HG03354 (cell line): Measurements from ENCODE around the gene FAM20A.

Source experiments
- ATAC-seq: cut with Tn5 transposase; IDR thresholded peaks from one replicate; pipeline ENCODE4 v1.9.1; 2021; ENCODE audit warnings: mild to moderate bottlenecking; ENCODE audit not compliant: unreplicated experiment, poor library complexity, severe bottlenecking

Gene FAM20A

GRCh38 chr17:68572138-68572842 is 28.9 kb downstream of the FAM20A start:
- ATAC-seq, result no peak

GRCh38 chr17:68570526-68570925 is 30.6 kb downstream of the FAM20A start:
- ATAC-seq, result no peak

- no peak for ATAC-seq
These were observed 31.8 kb downstream of the FAM20A start for GRCh38 chr17:68569346-68569745.

GRCh38 chr17:68568581-68568980 is 32.6 kb downstream of the FAM20A start:
- no peak for ATAC-seq

GRCh38 chr17:68567581-68567980 is 33.6 kb downstream of the FAM20A start:
- ATAC-seq, result no peak

- no peak for ATAC-seq
These were observed 34.1 kb downstream of the FAM20A start for GRCh38 chr17:68567035-68567434.

GRCh38 chr17:68566442-68566738 is 34.8 kb downstream of the FAM20A start:
- no peak for ATAC-seq

- no peak for ATAC-seq
These were observed 35.3 kb downstream of the FAM20A start for GRCh38 chr17:68565661-68566441.

GRCh38 chr17:68564415-68565111 is 36.6 kb downstream of the FAM20A start:
- no peak for ATAC-seq

- ATAC-seq, result no peak
These were observed 38.4 kb downstream of the FAM20A start for GRCh38 chr17:68562736-68563135.

GRCh38 chr17:68560966-68561720 is 40.0 kb downstream of the FAM20A start:
- ATAC-seq, result no peak

- no peak for ATAC-seq
These were observed 41.9 kb downstream of the FAM20A start for GRCh38 chr17:68559316-68559715.

- ATAC-seq, result no peak
These were observed 44.6 kb downstream of the FAM20A start for GRCh38 chr17:68556551-68556950.

- ATAC-seq, result no peak
These were observed 56.9 kb downstream of the FAM20A start for GRCh38 chr17:68544111-68544915.

GRCh38 chr17:68542698-68543463 is 58.3 kb downstream of the FAM20A start:
- no peak for ATAC-seq

- no peak for ATAC-seq
These were observed 59.4 kb downstream of the FAM20A start for GRCh38 chr17:68541816-68542215.

- ATAC-seq, result no peak
These were observed 60.2 kb downstream of the FAM20A start for GRCh38 chr17:68540981-68541380.

GRCh38 chr17:68539548-68540467 is 61.4 kb downstream of the FAM20A start:
- ATAC-seq, result no peak
